ENCODE measurements around the gene SLC25A28.

- TF ChIP-seq CTCF (IDR thresholded peaks at IDR 0.05) = no peak
- no peak for TF ChIP-seq POLR2A (IDR thresholded peaks at IDR 0.05)
Observed at GRCh38 chr10:99598781-99599509, 21.3 kb downstream of the SLC25A28 start.
